OCI-LY3 (cell line): ENCODE measurements around the gene ODAPH.

Source experiments
- EZH2phosphoT487 ChIP-seq: fragments of 200-600 bp; shearing (Covaris generic); IDR thresholded peaks from 2 replicates; pipeline ENCODE4 v1.6.1; 2018; ENCODE audit warnings: antibody characterized with exemption, mixed run types, low read depth
- TF ChIP-seq, protein P1 (sequence below): fragments of 200-600, 300-600 bp; sonication (generic); IDR thresholded peaks from 2 replicates; pipeline ENCODE4 v1.5.1; 2014; ENCODE audit warnings: antibody characterized with exemption, low read length, low read depth

DNA sequence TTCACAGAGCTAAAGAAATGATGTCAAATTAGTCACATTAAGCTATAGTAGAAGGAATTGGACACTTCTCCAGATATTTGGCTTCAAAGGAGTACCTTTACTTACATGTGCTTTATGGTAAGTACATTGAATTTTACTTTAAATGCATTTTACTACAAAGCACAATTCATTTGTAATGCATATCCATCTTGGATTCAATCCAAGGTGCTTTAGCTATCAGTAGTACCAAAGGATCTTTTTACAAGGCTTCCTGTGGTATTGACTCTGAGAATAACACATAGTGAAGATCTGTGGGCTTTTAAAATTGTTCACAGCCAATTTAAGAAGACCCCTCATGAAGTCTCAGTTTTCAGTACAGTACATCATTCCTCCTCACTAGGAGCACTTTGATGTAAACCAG lies 28.4 kb upstream of the ODAPH start:
- TF ChIP-seq, protein P1, sequence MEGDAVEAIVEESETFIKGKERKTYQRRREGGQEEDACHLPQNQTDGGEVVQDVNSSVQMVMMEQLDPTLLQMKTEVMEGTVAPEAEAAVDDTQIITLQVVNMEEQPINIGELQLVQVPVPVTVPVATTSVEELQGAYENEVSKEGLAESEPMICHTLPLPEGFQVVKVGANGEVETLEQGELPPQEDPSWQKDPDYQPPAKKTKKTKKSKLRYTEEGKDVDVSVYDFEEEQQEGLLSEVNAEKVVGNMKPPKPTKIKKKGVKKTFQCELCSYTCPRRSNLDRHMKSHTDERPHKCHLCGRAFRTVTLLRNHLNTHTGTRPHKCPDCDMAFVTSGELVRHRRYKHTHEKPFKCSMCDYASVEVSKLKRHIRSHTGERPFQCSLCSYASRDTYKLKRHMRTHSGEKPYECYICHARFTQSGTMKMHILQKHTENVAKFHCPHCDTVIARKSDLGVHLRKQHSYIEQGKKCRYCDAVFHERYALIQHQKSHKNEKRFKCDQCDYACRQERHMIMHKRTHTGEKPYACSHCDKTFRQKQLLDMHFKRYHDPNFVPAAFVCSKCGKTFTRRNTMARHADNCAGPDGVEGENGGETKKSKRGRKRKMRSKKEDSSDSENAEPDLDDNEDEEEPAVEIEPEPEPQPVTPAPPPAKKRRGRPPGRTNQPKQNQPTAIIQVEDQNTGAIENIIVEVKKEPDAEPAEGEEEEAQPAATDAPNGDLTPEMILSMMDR = no peak
- TF ChIP-seq EZH2phosphoT487 = no peak
